Astrocyte (in vitro differentiated cells and primary cell): ENCODE data around the gene MYO9A.

Experiments
- EZH2 ChIP-seq: IDR thresholded peaks from 2 replicates; pipeline ENCODE4 v1.6.1; 2012; ENCODE audit warnings: mild to moderate bottlenecking, low read length, inconsistent platforms; ENCODE audit not compliant: insufficient read depth
- TF ChIP-seq, protein P1 (sequence below): IDR thresholded peaks from 2 replicates; pipeline ENCODE4 v1.5.1; 2011; ENCODE audit warnings: low read depth, mild to moderate bottlenecking, inconsistent platforms, low read length, moderate library complexity; ENCODE audit not compliant: insufficient read depth

DNA sequence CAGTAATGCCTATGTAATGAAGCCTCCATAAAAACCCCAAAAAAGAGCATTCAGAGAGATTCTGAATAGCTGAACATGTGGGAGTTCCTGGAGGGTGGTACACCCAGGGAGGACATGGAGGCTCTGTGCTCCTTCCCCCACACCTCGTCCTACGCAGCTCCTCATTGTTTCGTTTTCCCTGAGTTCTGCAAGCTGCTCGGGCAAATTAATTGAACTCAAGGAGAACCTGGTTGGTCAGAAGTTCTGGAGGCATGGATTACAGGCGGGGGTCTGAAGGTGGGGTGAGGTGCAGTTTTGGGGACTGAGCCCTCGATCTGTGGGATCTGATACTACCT is 142.2 kb downstream of the MYO9A start:
- TF ChIP-seq, protein P1, sequence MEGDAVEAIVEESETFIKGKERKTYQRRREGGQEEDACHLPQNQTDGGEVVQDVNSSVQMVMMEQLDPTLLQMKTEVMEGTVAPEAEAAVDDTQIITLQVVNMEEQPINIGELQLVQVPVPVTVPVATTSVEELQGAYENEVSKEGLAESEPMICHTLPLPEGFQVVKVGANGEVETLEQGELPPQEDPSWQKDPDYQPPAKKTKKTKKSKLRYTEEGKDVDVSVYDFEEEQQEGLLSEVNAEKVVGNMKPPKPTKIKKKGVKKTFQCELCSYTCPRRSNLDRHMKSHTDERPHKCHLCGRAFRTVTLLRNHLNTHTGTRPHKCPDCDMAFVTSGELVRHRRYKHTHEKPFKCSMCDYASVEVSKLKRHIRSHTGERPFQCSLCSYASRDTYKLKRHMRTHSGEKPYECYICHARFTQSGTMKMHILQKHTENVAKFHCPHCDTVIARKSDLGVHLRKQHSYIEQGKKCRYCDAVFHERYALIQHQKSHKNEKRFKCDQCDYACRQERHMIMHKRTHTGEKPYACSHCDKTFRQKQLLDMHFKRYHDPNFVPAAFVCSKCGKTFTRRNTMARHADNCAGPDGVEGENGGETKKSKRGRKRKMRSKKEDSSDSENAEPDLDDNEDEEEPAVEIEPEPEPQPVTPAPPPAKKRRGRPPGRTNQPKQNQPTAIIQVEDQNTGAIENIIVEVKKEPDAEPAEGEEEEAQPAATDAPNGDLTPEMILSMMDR = no peak
- no peak for TF ChIP-seq EZH2
